ENCODE measurements around the gene WIZ.

Gene WIZ

GRCh38 chr19:15371119-15371518 lies 78.6 kb downstream of the WIZ start:
- H3K79me2 ChIP-seq (ENCODE audit: control insufficient read depth, low read length): peaks cover 49% of the 10 kb centered on the region
- no peak for TF ChIP-seq EZH2phosphoT487 (IDR thresholded peaks at IDR 0.05; ENCODE audit: borderline replicate concordance, low read length)
- TF ChIP-seq, protein P1, sequence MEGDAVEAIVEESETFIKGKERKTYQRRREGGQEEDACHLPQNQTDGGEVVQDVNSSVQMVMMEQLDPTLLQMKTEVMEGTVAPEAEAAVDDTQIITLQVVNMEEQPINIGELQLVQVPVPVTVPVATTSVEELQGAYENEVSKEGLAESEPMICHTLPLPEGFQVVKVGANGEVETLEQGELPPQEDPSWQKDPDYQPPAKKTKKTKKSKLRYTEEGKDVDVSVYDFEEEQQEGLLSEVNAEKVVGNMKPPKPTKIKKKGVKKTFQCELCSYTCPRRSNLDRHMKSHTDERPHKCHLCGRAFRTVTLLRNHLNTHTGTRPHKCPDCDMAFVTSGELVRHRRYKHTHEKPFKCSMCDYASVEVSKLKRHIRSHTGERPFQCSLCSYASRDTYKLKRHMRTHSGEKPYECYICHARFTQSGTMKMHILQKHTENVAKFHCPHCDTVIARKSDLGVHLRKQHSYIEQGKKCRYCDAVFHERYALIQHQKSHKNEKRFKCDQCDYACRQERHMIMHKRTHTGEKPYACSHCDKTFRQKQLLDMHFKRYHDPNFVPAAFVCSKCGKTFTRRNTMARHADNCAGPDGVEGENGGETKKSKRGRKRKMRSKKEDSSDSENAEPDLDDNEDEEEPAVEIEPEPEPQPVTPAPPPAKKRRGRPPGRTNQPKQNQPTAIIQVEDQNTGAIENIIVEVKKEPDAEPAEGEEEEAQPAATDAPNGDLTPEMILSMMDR (IDR thresholded peaks at IDR 0.05; ENCODE audit: low read depth, low read length, poor library complexity, severe bottlenecking): no peak
- H3K9me2 ChIP-seq (replicated peaks; ENCODE audit: control insufficient read depth, low read length): no peaks in the 10 kb centered on the region
- no peaks in the 10 kb centered on the region for H3K27me3 ChIP-seq (ENCODE audit: control insufficient read depth, low read length)
- no peak overlapping the region for H3K4me2 ChIP-seq (ENCODE audit: low read length)
- peaks cover 14% of the 10 kb centered on the region; the same call in 1 of the 2 replicates for H4K20me1 ChIP-seq (ENCODE audit: control insufficient read depth, insufficient read depth, low read depth, low read length)
- peaks cover under 1% of the 10 kb centered on the region; the same call in 1 of the 2 replicates for H3K4me1 ChIP-seq (ENCODE audit: control insufficient read depth, low read length)
- H3K36me3 ChIP-seq (ENCODE audit: control insufficient read depth, low read length): peaks cover 92% of the 10 kb centered on the region
- H3F3A ChIP-seq (ENCODE audit: control insufficient read depth, insufficient read depth): no peaks in the 10 kb centered on the region
- H3K9me3 ChIP-seq (ENCODE audit: control insufficient read depth, insufficient read depth, low read length): no peaks in the 10 kb centered on the region
- no peak overlapping the region for H3K4me3 ChIP-seq (ENCODE audit: low read length)
- no peak overlapping the region for H3K27ac ChIP-seq (ENCODE audit: low read depth, low read length)

All from DOHH2 (cell line).